ENCODE data around the gene GPAM.

The GPAM gene

GRCh38 chr10:112184052-112184371 is 447 bp upstream of the GPAM start:
- DNase-seq (ENCODE audit: low spot score): no peak

DNA sequence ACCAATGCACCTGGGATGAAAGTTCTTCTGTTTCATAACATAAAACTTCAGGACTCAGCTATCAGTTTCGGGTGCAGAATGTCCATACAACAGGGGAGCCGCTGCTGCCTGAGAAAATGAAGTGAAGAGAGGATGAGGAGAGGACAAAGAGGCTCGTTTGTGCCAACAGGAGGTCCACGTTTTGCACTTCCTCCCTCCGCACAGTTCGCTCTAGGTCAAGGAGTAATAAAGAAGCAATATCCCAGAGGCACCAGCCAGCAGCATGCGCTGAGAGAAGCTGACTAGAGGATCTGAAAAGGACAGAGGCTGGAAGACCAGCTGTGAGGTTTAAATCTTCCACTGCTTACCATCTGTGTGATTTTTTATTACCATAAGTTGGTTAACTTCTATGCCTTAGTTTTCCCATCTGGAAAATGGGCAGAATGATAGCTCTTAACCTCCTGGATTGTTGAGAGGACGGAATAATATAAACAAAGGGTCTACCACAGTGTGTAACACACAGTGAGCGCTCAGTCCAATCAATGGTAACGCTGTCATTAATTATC is 709 bp downstream of the GPAM start:
- DNase-seq (ENCODE audit: low spot score): no peak

DNA sequence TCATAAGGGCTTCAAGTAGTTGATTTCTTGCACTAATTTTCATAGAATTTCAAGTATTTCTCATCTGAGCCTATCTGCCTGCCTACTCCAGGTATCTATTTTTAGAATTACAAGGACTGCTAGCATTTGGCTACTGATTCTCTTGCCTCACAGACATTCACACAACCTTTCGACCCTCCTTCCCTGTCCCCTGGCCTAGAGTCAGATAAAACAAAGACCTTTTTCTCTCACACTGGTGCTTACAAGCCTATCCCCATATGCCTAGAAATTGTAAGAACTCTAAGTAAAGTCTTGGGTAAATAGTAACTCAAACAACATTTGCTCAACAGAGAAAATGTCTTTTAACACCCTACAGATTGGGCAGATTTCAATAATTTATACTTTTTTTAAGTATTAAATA is 6.3 kb downstream of the GPAM start:
- DNase-seq (ENCODE audit: low spot score): no peak

DNA sequence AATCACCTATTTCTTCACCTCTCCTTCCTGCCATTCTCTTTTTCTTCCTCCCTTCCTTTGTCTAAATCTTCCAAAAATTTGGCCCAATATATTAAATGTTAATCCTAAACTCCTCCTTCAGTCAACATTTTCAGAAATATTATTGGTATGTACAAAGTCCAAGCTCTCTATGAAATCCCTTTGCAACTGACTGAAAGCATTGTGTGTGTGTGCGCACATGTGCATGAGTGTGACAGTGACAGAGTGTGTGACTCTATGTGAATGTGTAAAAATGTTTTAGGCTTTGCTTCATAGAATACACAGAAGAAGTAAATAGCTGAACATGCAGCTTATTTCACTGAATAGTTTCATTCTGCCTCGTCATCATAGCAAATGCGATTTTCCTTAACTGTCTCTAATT is 7.0 kb downstream of the GPAM start:
- DNase-seq (ENCODE audit: low spot score): no peak

- DNase-seq (ENCODE audit: low spot score): no peak
Observed at GRCh38 chr10:112175409-112175808, 8.2 kb downstream of the GPAM start.

- DNase-seq (ENCODE audit: low spot score): no peak
Observed at GRCh38 chr10:112173206-112173605, 10.4 kb downstream of the GPAM start.

DNA sequence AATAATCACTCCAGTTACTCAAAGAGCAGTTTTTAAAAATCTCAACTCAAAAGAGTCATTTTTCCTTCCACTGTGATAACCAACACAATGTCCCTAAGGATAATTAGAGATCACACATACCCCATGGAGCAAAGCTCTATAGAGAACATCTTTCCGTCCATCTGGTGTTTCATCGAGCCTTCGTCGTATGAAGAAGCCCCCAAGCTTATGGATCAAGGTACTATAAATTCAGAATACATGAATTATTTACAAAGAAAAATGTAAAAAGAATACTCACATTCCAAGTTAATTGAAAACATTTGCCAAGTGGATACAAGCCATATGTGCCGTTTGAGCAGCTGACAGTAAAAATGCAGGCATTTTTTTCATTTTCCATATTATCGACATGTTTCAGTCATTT is 14.8 kb downstream of the GPAM start:
- DNase-seq (ENCODE audit: low spot score): no peak

DNA sequence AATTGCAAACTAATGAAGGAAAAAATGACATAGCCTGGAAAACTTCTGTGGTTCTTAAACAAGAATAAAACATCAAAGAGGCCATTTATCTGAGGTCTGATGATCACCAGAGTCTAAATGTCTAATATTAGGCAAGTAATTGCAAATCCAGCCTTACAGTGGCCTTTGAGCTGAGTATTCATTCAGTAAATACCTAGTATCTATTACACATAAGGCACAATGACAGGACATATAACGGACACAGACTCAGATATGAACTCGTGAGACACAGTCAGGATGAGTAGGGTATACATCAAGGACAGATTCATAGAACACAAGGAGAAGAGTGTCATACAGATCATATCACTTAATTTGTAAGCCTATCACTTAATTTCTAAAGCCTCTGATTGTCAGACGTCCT is 16.8 kb downstream of the GPAM start:
- DNase-seq (ENCODE audit: low spot score): no peak

DNA sequence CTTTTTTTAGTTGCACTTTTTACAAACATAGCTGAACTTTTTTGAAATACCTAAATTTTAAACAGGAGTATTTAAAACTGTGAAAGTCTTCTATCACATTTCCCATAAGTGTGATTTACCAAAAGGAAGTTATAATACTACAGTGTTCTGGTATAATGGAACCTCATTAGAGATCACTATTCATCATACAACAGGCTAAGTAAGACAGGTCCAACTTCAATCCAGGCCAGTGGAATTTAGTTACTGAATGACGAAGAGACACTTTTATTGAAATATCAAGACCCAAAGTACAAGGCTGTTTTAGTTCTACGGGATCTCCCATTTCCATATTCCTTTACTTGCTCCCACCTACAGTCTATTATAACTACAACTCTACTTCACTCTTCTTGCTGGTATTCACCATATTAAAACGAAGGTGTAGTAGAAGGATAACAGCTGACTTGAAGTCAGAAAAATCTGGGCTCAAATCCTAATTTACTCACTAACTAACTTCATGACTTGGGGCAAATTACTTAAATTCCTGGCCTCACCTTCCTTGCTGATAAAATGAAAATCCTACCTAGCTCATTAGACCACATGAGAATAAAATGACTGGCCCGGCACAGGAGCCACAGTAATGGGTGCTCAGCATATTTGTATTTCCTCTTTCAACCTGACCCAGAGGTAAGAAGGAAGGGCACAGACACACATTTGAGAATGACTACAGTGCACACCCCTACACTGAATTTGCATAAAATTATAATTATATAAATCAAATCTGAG is 21.6 kb downstream of the GPAM start:
- DNase-seq (ENCODE audit: low spot score): no peak

- no peak for DNase-seq (ENCODE audit: low spot score)
Observed at GRCh38 chr10:112160834-112161233, 22.7 kb downstream of the GPAM start.

DNA sequence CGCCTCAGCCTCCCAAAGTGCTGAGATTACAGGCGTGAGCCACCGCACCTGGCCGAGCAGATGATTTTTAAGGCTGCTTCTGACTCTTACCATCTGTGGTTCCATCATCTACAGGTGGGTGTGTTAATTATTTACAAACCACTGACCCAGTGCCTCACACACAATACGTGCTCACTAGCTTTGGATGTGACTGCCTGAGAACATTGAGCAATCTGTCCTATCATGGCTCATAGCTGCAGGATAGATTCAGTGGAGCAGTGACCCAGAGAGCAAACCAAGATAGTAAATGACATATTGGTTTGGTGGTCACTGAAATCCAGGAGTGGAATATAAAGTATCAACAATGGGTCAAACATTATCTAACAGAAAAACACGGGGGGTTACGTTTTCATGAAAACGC is 24.1 kb downstream of the GPAM start:
- DNase-seq (ENCODE audit: low spot score): no peak

DNA sequence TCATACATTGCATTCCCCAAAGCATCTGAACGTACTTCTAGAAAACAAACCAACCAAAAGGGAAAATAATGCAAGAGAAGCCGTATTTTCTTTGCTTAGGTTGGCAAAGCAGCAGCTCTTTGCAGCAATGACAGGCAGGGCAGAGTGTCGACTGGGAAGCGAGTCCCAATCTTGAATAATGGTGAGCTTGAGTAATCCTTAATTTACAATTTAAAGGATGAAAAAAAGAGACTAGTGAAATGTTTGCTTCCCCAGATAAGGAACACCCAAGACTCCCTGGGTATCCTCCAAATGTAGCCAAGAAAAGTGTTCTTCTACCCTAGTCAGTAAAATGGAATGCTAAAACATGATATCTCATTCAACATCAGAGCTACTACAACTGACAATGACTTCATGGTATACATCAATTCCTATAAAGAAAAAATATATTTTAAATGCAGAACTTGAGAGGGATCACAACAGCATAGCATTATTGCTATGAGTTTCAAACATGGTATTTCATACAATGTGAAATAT is 32.0 kb downstream of the GPAM start:
- DNase-seq (ENCODE audit: low spot score): no peak

DNA sequence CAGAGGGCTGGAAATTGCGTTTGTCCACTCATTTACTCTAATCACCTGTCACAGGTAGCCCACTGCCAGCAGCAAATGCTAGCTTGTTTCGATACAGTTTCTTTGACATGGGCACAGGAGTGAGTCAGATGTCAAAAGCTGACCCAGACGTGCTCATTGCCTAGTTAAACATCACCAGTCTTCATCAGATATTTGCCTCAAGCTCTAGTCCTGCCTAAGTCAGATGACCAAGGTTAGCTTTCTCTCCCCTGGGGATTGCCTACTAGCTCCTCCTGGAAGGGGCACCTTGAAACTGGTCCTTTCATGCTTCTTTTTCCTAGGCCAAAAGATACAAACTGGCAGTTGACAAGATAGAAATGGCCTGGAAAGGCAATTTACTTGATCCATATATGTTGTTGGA is 35.2 kb downstream of the GPAM start:
- DNase-seq (ENCODE audit: low spot score): no peak

DNA sequence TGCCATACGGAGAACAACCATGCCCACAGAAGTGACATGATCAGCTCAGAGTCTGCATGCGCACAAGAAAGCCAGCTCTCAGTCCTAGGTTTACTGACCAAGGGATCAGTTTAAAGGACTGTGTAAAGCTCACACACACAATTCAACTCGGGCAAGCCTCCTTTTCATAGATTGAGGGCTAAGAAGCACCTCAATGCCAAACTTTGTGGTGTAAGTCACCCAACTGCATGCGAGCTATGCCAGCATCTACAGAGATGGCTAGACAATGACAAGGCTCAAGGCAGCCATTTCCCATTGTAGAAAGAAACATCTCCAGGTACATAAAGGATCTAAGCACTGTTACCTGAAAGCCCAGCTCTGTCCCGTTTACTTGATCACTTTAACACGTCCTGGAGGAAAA is 36.8 kb downstream of the GPAM start:
- no peak for DNase-seq (ENCODE audit: low spot score)

DNA sequence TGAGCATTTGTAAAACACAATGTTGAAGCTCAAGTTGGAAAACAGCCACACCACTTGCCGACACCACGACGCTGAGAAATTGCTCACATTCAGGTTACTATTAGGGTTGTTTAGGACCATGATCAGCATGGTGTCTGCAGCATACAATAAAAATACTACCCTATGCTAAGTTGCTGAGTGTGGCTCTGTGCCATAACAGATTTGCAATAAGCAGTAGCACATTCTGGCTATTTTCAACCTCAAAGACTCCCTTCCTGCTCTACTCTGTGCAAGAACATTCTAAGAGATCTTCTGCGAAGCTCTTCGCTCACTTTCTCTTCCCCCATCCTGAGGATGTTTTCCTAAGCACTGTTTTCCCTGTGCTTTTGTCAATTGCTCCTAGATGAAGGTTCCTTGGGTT is 38.3 kb downstream of the GPAM start:
- DNase-seq (ENCODE audit: low spot score): no peak

DNA sequence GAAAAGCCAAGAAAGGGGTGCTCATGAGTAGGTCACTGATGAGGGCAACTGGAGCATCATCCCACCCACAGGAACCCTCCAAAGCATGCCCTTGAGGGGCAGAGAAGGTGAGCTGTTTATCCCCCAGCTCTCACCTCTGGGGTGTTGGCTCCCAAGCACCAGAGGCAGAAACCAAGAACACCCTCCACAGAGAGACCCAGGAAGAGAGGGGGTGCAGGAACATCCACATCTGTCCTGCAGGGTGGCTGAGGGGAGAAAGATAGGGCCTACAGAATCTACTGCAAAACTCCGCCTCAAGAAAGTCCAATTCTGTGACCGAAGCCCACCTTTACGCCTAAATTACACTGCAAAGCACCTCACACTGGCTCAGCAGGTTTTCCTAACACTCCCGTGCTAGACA is 40.1 kb downstream of the GPAM start:
- no peak for DNase-seq (ENCODE audit: low spot score)

DNA sequence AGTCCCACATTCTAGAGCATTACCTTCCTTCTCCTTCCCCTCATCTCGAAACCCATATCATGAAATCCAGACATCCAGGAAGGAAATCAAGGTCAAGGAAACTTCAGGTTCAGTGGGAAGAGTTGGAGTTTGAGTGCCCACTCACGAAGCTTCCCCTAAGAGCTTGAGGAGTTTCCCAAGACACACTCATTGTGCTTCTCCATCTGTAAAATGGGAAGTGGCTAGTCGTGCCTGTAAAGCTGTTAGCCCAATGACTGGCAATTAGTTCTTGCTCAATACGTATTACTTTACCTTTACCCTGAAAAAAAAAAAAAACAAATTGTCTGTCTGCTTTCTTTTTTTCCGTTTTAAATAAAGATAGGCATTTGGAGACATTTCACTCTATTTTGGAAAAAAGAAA is 42.3 kb downstream of the GPAM start:
- DNase-seq (ENCODE audit: low spot score): no peak

DNA sequence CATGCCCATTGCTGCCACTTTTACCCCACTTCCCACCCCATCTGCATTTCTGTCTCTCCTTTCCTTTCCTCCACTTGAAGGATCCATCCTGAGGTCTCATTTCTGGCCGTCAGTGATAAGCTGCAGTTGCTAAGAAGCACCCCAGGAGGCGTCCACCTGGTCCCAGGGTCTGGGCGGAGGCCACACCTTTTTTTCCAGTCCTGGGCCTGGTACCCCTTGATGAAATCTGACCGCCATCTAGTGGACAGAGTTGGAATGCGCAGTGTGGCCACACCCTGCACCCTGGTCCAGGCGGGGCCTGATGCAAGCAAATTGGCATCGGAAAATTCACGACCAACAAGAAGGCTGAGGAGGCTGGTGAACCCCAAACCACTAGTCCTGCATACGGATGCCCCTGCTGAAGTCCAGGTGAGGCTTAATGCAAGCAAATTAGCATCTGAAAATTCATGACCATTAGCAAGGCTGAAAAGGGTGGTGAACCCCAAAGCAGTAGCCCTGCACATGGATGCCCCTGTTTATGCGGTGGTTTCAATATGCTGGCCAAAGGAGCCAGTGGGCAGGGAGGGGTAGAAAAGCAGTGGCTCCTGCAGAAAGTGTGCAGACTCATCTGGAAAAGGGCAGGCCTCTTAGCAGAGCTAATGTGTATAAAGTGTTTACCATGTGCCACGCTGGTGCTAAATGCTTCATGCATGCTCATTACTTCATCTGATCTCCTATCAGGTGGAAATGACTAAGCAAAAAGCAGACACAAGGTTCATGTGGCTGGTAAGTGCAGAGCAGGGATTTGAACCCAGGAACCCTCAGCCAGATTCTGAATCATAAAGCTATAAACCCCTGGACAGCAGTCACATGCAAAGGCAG is 43.2 kb downstream of the GPAM start:
- peak; percentile 76 for DNase-seq (ENCODE audit: low spot score)

GRCh38 chr10:112139176-112139575 is 44.4 kb downstream of the GPAM start:
- DNase-seq (ENCODE audit: low spot score): no peak

DNA sequence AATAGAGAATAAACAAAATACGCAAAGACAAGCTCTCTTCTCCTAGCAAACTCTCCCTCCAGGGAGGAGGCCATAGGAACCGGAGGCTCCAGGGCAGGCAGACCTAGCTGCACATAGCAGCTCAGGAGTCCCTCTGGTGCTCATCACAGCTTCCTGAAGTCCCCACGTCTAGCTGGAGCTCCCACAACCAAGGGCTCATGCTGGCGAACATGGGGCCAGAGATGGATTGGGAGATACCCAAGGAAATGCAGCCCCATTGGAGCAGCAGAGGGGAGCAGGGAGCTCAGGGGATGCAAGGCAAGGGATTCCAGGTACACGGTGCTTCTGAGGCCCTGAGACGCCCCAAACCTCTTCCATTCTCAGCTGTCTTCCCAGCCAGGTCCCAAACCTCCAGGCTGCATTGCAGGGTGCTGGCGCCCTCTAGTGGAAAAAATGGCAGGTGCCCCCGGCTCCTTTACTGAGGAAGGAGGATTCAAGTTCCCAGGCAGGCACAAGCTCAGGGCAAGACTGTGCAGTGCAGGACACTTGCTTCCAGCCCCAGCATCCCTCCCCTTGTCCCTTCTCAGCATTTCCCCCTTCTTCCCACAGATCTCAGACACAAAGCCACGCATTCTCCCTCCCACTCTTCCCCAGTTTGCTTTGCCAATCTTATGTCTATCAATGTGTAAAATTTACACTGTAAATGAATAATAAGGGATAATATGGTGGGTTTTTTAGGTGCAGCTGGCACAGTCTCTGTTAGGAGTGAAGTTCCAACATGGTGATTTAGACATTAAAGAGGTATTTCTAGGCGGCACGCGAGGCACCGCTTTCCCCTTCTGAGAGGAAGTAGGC is 46.2 kb downstream of the GPAM start:
- peak; percentile 77 for DNase-seq (ENCODE audit: low spot score)

- DNase-seq (ENCODE audit: low spot score): no peak
Observed at GRCh38 chr10:112136486-112137153, 46.9 kb downstream of the GPAM start.

DNA sequence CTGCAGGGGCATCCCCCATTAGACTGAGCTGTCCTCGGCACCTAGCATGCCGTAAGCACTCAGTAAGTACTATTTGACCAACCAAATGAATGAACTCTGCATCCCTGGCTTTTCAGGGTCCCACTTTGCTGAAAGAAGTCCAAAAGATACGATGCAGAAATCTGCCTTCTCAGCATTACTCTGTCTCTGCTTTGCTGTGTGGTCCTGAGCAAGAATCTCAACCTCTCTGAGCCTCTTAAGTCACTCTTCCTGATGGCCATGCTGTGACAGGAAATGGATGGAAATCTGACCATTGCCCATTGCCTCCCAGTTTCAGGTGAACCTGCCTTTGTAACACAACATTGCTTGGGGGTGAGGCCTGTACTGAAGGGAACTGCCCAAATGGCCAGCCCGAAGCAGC is 48.0 kb downstream of the GPAM start:
- no peak for DNase-seq (ENCODE audit: low spot score)
